Breast epithelium (tissue), 4 donors: Measurements from ENCODE around the gene DNM1. TPM values are rescaled to one million over a fixed set of nuclear protein-coding genes. Genes with fewer than 3 reads are reported as not detected.

Source experiments
- DNase-seq, 2 donors: peaks; one replicate each; pipeline ENCODE4 v3.0.0-alpha.2; 2019; ENCODE audit warnings: low spot score in 2 of 2
- H3K27ac ChIP-seq, 2 donors: fragments of 200-600 bp; sonication (generic) in 1 of 2; one replicate each; pipeline ENCODE4 v1.5.1; 2016 to 2019; ENCODE audit warnings: mild to moderate bottlenecking in 1 of 2
- H3K27me3 ChIP-seq, 2 donors: fragments of 200-600 bp; sonication (generic) in 1 of 2; one replicate each; pipeline versions ENCODE4 v1.5.1 to v1.6.0; 2017 to 2019; ENCODE audit warnings: control low read depth in 1 of 2, mild to moderate bottlenecking in 1 of 2
- H3K36me3 ChIP-seq: fragments of 200-600 bp; one replicate; pipeline ENCODE4 v1.5.1; 2019
- H3K4me1 ChIP-seq, 2 donors: fragments of 200-600 bp; sonication (generic); one replicate each; pipeline ENCODE4 v1.5.1; 2016 to 2019; ENCODE audit warnings: control low read depth in 1 of 2
- H3K4me3 ChIP-seq, 3 donors: fragments of 200-600 bp; sonication (generic); 1 replicate in 2 of 3; 2 replicates in 1 of 3; pipeline ENCODE4 v1.5.1; 2016 to 2019; ENCODE audit warnings: mild to moderate bottlenecking in 3 of 3, moderate library complexity in 2 of 3
- H3K9me3 ChIP-seq, 2 donors: fragments of 200-600 bp; sonication (generic) in 1 of 2; one replicate each; pipeline ENCODE4 v1.5.1; 2016 to 2019; ENCODE audit warnings: control low read depth in 1 of 2
- CTCF ChIP-seq, 3 donors: fragments of 450-650 bp; IDR thresholded peaks; one replicate each; pipeline ENCODE4 v1.5.1; 2016 to 2017; ENCODE audit warnings: antibody characterized with exemption in 3 of 3, mild to moderate bottlenecking in 3 of 3, moderate library complexity in 3 of 3
- POLR2A ChIP-seq: fragments of 450-650 bp; IDR thresholded peaks from one replicate; pipeline ENCODE4 v1.6.1; 2016; ENCODE audit warnings: antibody characterized with exemption, mild to moderate bottlenecking, moderate library complexity
- POLR2AphosphoS5 ChIP-seq, 3 donors: sonication (generic); formaldehyde crosslinking; IDR thresholded peaks; one replicate each; pipeline ENCODE4 v1.6.1; 2017; ENCODE audit warnings: antibody characterized with exemption in 3 of 3
- intact Hi-C: fragments of 100-400 bp; cut with DNase I; formaldehyde crosslinking; loops from one replicate; pipeline ENCODE4 v1.15.1; 2023; ENCODE audit warnings: low total_unique reads
- total RNA-seq, 3 donors: library from RNA; depleted of rRNA; stranded (reverse); fragments of >200 nt; gene quantifications; one replicate each; pipeline ENCODE4 v1.1.0, GENCODE V29; 2016

Gene DNM1
- total RNA-seq, 3 donors from 2014 or later, result 11.3 to 36.0 (median 12.5) TPM

- no peaks in the 10 kb centered on the region for H3K27me3 ChIP-seq
- peak overlapping the region; percentile 50 to 86 for H3K27ac ChIP-seq
- no peaks in the 10 kb centered on the region for H3K36me3 ChIP-seq
- H3K4me3 ChIP-seq, result peak overlapping the region; percentile 73 to 84 (median 80)
- H3K9me3 ChIP-seq, result no peaks in the 10 kb centered on the region
- TF ChIP-seq POLR2A, result no peak
- TF ChIP-seq POLR2AphosphoS5 (IDR thresholded peaks at IDR 0.05), result peak in 1 of 3 donors; percentile 0
- no peak for TF ChIP-seq CTCF (IDR thresholded peaks at IDR 0.05)
- H3K4me1 ChIP-seq, result no peaks in the 10 kb centered on the region
- intact Hi-C loops, result no loop called here
- no peak for DNase-seq
Measured at GRCh38 chr9:128160603-128160987, 42.6 kb upstream of the DNM1 start.

DNA sequence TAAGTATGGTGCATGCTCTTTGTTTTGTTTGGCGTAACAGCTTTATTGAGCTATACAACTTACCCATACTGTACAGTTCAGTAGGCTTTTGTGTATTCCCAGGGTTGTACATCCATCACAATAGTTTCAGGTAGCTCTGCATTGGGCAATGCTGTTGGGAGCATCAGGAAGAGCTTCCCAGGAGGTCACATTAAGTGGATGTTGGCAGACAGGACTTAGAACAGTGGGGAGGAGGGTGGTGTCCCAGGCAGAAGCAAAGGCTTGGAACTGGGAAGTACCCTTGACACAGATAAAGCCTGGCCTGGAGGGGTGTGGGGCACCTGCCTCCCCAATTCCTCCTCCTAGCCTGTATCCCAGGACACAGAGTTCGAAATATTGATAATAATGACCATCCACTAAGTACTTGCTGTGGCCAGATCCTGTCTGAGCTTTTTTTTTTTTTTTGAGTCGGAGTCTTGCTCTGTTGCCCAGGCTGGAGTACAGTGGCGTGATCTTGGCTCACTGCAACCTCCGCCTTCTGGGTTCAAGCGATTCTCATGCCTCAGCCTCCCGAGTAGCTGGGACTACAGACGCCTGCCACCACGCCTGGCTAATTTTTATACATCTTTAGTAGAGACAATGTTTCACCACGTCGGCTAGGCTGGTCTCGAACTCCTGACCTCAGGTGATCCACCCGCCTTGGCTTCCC is 41.8 kb upstream of the DNM1 start:
- Histone ChIP-seq H3K27ac (no peak overlapping the region), H3K36me3 (peaks cover 1% of the 10 kb centered on the region), H3K4me3 (peak overlapping the region in 1 of 3 donors; percentile 80), H3K9me3 (no peaks in the 10 kb centered on the region), H3K4me1 (no peaks in the 10 kb centered on the region), H3K27me3 (no peaks in the 10 kb centered on the region)
- intact Hi-C loops, result no loop called here
- DNase-seq, result no peak
- TF ChIP-seq POLR2A (no peak), POLR2AphosphoS5 (IDR thresholded peaks at IDR 0.05) (no peak), CTCF (IDR thresholded peaks at IDR 0.05) (no peak)

GRCh38 chr9:128162215-128163026 is 40.8 kb upstream of the DNM1 start:
- H3K4me1 ChIP-seq, result no peaks in the 10 kb centered on the region
- intact Hi-C loops, result no loop called here
- no peaks in the 10 kb centered on the region for H3K27me3 ChIP-seq
- TF ChIP-seq POLR2AphosphoS5 (IDR thresholded peaks at IDR 0.05) (no peak), CTCF (IDR thresholded peaks at IDR 0.05) (no peak), POLR2A (no peak)
- H3K9me3 ChIP-seq, result no peaks in the 10 kb centered on the region
- H3K27ac ChIP-seq, result no peak overlapping the region
- H3K36me3 ChIP-seq, result peaks cover 4% of the 10 kb centered on the region
- DNase-seq, result no peak
- H3K4me3 ChIP-seq, result no peak overlapping the region

DNA sequence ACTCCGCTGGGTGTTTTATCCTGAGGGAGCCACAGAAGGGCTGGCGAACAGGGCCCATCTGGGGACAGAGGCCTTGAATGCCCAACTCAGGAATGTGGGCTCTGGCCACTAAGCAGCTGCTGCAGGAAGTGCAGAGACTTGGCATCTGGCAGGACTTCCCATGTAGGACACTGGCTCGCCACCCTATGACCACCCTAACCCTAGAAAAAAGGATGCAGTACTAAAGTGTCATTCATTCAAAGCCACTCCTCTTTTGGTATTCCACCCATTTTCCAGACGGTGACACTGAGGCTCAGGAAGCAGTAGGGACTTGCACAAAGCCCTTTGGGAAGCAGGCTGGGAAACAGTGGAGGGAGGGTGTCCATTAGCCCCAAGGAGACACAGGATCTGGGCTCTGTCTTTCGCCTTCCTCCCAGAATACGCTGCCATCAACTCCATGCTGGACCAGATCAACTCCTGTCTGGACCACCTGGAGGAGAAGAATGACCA is 40.1 kb upstream of the DNM1 start:
- Histone ChIP-seq H3K9me3 (no peaks in the 10 kb centered on the region), H3K27me3 (no peaks in the 10 kb centered on the region), H3K36me3 (peaks cover 4% of the 10 kb centered on the region), H3K4me1 (no peaks in the 10 kb centered on the region), H3K4me3 (no peak overlapping the region), H3K27ac (no peak overlapping the region)
- TF ChIP-seq POLR2A (no peak), CTCF (IDR thresholded peaks at IDR 0.05) (no peak), POLR2AphosphoS5 (IDR thresholded peaks at IDR 0.05) (no peak)
- intact Hi-C loops, result no loop called here
- no peak for DNase-seq
